Measurements from ENCODE around the gene SNX21.

SNX21 gene

GRCh38 chr20:45878076-45878761 is 44.6 kb downstream of the SNX21 start:
- no peak overlapping the region for H3K4me3 Mint-ChIP-seq
- no peak overlapping the region for H3K27ac Mint-ChIP-seq
- no peaks in the 10 kb centered on the region for H3K9me3 Mint-ChIP-seq
- ATAC-seq: no peak
- peaks cover 10% of the 10 kb centered on the region for H3K36me3 Mint-ChIP-seq
- H3K27me3 Mint-ChIP-seq: no peaks in the 10 kb centered on the region
- peaks cover 25% of the 10 kb centered on the region for H3K4me1 Mint-ChIP-seq

- H3K27ac Mint-ChIP-seq: peak within 1 kb of the TSS; percentile 83
- H3K4me1 Mint-ChIP-seq: peaks cover 45% of the 10 kb centered on the region
- H3K9me3 Mint-ChIP-seq: no peaks in the 10 kb centered on the region
- H3K36me3 Mint-ChIP-seq: peaks cover 21% of the 10 kb centered on the region
- peak within 1 kb of the TSS; percentile 81 for H3K4me3 Mint-ChIP-seq
- no peaks in the 10 kb centered on the region for H3K27me3 Mint-ChIP-seq
- ATAC-seq: peak; percentile 99
Observed at GRCh38 chr20:45880988-45881788, 47.6 kb downstream of the SNX21 start, which contains the start of gene ZSWIM1. Gene ZSWIM1 (plus strand): TSS chr20:45881227. CDS start chr20:45882593, 1,366 bp downstream.

- peak overlapping the region; percentile 59 for H3K4me3 Mint-ChIP-seq
- no peaks in the 10 kb centered on the region for H3K9me3 Mint-ChIP-seq
- peaks cover 27% of the 10 kb centered on the region for H3K36me3 Mint-ChIP-seq
- peaks cover 52% of the 10 kb centered on the region for H3K4me1 Mint-ChIP-seq
- H3K27ac Mint-ChIP-seq: peak overlapping the region; percentile 83
- ATAC-seq: no peak
- H3K27me3 Mint-ChIP-seq: no peaks in the 10 kb centered on the region
Observed at GRCh38 chr20:45882469-45883099, 49.0 kb downstream of the SNX21 start.

GRCh38 chr20:45883100-45883469 is 49.5 kb downstream of the SNX21 start:
- Mint-ChIP-seq H3K27ac (peak overlapping the region; percentile 31), H3K4me1 (peaks cover 52% of the 10 kb centered on the region), H3K27me3 (no peaks in the 10 kb centered on the region), H3K9me3 (no peaks in the 10 kb centered on the region), H3K36me3 (peaks cover 27% of the 10 kb centered on the region), H3K4me3 (no peak overlapping the region)
- no peak for ATAC-seq

- no peak overlapping the region for H3K27ac Mint-ChIP-seq
- no peak for ATAC-seq
- peaks cover 66% of the 10 kb centered on the region for H3K4me1 Mint-ChIP-seq
- no peaks in the 10 kb centered on the region for H3K27me3 Mint-ChIP-seq
- H3K9me3 Mint-ChIP-seq: no peaks in the 10 kb centered on the region
- H3K4me3 Mint-ChIP-seq: no peak overlapping the region
- H3K36me3 Mint-ChIP-seq: peaks cover 27% of the 10 kb centered on the region
Observed at GRCh38 chr20:45886590-45887345, 53.2 kb downstream of the SNX21 start.

- Mint-ChIP-seq H3K4me3 (no peak within 1 kb of the TSS), H3K9me3 (no peaks in the 10 kb centered on the region), H3K36me3 (peaks cover 26% of the 10 kb centered on the region), H3K27me3 (no peaks in the 10 kb centered on the region), H3K27ac (no peak within 1 kb of the TSS), H3K4me1 (peaks cover 66% of the 10 kb centered on the region)
- no peak for ATAC-seq
Observed at GRCh38 chr20:45887346-45887715, 53.7 kb downstream of the SNX21 start, which contains the start of gene SPATA25. Gene SPATA25 (minus strand): TSS chr20:45887622. CDS start chr20:45887590, 32 bp downstream.

GRCh38 chr20:45888681-45889080 is 55.1 kb downstream of the SNX21 start:
- no peak for ATAC-seq
- Mint-ChIP-seq H3K4me3 (no peak overlapping the region), H3K4me1 (peaks cover 66% of the 10 kb centered on the region), H3K36me3 (peaks cover 13% of the 10 kb centered on the region), H3K9me3 (no peaks in the 10 kb centered on the region), H3K27ac (peak overlapping the region; percentile 88), H3K27me3 (no peaks in the 10 kb centered on the region)

- peaks cover 20% of the 10 kb centered on the region for H3K36me3 Mint-ChIP-seq
- H3K27me3 Mint-ChIP-seq: no peaks in the 10 kb centered on the region
- no peaks in the 10 kb centered on the region for H3K9me3 Mint-ChIP-seq
- peak overlapping the region; percentile 88 for H3K27ac Mint-ChIP-seq
- peaks cover 58% of the 10 kb centered on the region for H3K4me1 Mint-ChIP-seq
- ATAC-seq: peak; percentile 18
- H3K4me3 Mint-ChIP-seq: peak overlapping the region; percentile 90
Observed at GRCh38 chr20:45890077-45890984, 56.7 kb downstream of the SNX21 start.

GRCh38 chr20:45890985-45891983 is 57.7 kb downstream of the SNX21 start, which contains the start of the genes CTSA and NEURL2:
Gene CTSA (plus strand): TSS chr20:45891335. CDS start chr20:45891569, 234 bp downstream.
Gene NEURL2 (minus strand): TSS chr20:45891208. CDS start chr20:45890991, 217 bp downstream.
- Mint-ChIP-seq H3K36me3 (peaks cover 20% of the 10 kb centered on the region), H3K27me3 (no peaks in the 10 kb centered on the region), H3K27ac (peak within 1 kb of the TSS; percentile 88), H3K4me3 (peak within 1 kb of the TSS; percentile 90), H3K4me1 (peaks cover 56% of the 10 kb centered on the region), H3K9me3 (no peaks in the 10 kb centered on the region)
- peak; percentile 90 for ATAC-seq

- peaks cover 25% of the 10 kb centered on the region for H3K36me3 Mint-ChIP-seq
- peaks cover 49% of the 10 kb centered on the region for H3K4me1 Mint-ChIP-seq
- H3K27ac Mint-ChIP-seq: peak overlapping the region; percentile 88
- no peak for ATAC-seq
- no peaks in the 10 kb centered on the region for H3K9me3 Mint-ChIP-seq
- no peaks in the 10 kb centered on the region for H3K27me3 Mint-ChIP-seq
- H3K4me3 Mint-ChIP-seq: peak overlapping the region; percentile 90
Observed at GRCh38 chr20:45892049-45892825, 58.6 kb downstream of the SNX21 start.
